Activated gamma-delta T cell treated with anti-CD3 and anti-CD28 coated beads, Interleukin-2, amount 50 U/mL, for 16 hours (primary cell): ENCODE data around the gene NUPR1.
"Not testable (repeated sequence)": the region's sequence is repeated elsewhere in the genome, so short reads cannot be mapped to it uniquely, and the experiment has no call there.

Source experiments
- DNase-seq: peaks from one replicate; pipeline ENCODE4 v3.0.0-alpha.2; 2020; ENCODE audit warnings: low read depth

Gene NUPR1

DNA sequence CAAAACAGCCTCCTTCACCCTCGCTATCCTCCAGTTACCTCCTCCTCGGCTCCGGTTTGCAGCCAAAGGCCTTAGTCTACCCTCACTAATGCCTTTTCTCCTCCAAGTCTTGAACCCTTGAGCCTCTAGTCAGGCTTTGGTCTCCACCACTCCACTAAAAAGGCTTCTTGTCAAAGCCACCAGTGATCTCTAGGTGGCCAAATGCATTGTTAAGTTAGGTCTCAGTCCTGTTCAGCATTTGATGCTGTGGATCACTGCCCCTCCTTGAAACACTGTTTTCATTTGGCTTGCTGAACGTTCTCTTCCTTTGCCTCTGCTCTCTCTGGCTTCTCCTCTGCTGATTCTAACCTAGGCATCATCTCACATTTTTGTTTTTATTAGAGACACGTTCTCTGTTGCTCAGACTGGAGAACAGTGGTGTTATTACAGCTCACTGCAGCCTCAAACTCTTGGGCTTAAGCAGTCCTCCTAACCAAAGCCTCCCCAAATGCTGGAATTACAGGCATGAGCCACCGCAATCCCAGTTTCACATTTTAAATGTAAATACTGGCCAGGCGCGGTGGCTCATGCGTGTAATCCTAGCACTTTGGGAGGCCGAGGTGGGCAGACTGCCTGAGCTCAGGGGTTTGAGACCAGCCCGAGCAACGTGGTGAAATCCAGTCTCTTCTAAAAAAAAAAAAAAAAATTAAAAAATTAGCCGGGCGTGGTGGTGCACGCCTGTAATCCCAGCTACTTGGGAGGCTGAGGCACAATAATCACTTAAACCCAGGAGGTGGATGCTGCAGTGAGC, 16.1 kb upstream of the NUPR1 start:
- no peak for DNase-seq

DNA sequence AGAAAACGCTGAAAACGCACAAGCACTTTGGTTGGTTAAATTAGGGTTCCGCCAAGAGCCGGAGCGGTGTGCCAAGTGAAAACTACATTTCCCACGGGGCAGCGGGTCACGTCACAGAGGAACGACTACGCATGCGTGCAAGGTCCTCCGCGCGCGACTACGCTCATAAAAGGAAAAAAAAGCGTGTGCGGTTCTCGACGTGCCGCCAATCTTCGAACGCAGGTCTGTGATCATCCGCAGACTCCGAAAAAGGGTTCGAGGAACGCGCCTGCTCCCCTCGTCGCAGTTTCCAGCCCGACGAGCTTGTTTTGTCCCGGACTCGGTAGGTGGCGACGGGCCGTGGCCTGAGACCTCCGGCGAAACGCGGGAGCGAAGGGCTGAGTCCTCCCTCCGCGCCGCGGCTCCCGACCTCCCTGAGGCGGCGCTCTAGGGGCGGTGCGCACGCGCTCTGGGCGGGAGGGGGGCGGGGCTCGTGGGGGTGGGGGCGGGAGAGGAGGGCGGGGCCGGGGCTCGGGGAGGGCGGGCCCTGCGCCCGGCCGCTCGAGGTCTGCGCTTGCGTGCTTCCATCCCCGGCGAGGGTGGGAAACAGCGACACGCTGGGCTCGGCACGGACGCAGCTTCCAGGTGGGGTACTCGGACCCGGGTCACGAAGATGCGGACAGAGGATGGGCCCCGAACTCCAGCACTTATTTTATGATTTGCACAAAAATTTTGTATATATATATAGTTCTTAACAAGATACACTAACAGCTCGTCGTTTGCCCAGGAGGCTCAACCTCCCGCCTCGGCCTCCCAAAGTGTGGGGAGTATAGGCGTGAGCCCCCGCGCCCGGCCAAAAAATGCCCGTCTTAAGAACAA, 15.2 kb upstream of the NUPR1 start, which contains the start of gene SGF29:
TSS of gene SGF29 (plus strand) at position 145 of the 858 bp plus-strand sequence. CDS start 27,150 bp downstream, outside the sequence.
- peak; percentile 89 for DNase-seq

DNA sequence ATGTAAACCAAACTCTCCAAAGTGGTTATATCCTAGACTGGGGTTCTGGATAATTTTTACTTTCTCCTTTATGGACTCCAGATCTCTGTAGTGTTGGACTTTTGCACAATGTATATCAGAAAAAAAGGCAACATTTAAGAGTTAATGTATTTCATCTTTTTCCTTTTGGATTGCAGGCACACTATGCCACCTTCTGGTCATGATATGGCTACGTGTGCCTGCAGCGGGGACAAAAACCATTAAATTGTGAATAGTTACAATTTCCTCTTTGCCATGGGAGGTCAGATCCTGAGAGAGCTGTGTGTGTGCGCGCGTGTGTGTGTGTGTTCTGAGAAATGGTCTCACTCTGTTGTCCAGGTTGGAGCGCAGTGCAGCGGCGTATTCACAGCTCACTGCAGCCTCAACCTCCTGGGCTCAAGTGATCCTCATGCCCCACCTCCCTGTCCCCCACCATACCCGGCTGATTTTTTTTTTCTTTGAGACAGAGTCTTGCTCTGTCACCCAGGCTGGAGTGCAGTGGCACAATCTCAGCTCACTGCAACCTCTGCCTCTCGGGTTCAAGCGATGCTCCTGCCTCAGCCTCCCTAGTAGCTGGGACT, 10.6 kb upstream of the NUPR1 start:
- no peak for DNase-seq

- DNase-seq = no peak
Measured at GRCh38 chr16:28548306-28548802, 9.6 kb upstream of the NUPR1 start.

GRCh38 chr16:28546626-28547025, 7.9 kb upstream of the NUPR1 start:
- DNase-seq = no peak

GRCh38 chr16:28545964-28546363, 7.2 kb upstream of the NUPR1 start:
- DNase-seq = not testable (repeated sequence)

DNA sequence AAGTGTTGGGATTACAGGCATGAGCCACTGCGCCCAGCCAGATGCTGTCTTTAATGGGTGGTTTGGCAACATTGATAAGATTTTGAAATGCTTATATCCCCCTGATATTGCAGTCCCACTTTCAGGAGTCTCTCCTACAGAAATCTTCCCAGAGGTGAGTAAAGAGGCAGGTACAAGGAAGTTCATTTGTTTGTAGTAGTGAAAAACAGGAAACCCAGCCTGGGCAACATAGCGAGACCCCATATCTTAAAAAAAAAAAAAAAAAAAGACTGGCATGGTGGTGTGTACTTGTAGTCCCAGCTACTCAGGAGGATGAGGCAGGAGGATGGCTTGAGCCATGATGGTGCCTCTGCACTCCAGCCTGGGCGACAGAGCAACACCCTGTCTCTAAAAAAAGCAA, 6.2 kb upstream of the NUPR1 start:
- no peak for DNase-seq

DNA sequence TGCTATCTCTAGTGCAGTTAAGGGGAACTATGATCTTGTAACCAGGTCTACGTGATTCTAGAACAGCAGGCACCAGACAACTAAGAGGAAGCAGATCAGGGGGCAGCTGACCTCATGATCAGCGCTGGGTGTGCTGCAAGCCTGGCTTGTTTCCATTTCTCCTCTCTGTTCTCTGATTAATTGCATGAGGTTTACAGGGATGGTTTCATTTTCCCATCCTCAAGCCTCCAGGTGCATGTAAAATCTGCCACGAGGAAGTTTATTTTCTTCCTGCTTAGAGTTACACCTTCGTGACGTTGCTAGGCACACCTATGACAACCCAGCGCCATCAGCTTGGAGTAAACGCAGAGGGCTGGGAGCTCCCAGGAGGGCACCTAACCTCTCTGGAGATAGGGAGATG, 4.3 kb upstream of the NUPR1 start:
- DNase-seq = no peak

DNA sequence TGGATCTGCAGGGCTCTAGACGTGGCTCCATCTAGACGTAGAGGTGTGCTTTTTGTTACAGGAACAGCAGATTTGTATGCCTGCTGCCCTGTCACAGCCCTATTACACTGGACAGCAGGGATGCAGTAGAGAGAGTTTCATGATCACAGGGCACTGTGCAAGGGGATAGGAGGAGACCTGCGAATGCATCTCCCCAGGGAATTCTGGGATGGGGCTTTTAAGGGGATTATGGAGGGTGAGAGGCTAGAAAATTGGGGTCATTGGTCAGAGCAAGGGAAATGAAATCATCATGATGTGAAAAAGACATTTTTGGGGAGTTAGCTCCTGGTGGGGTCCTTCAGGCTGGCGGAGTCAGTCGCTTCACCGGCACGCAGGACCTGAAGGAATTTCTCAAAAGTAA, 3.9 kb upstream of the NUPR1 start:
- DNase-seq = no peak

DNA sequence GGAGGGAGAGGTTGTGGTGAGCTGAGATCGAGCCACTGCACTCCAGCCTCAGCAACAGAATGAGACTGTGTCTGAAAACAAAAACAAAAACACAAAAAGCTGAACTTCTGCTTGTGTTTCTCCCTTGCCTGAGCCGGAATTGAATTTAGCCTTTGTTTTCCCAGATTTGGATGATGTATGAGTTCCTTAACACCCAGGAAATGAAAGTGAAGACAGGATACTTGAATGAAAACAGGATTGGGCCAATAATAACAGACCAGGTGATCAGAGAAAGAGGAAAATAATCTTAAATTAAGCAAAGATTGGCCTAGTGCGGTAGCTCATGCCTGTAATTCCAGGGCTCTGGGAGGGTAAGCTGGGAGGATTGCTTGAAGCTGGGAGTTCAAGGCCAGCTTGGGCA, 1.6 kb upstream of the NUPR1 start:
- DNase-seq = no peak

GRCh38 chr16:28537964-28538732, 626 bp downstream of the NUPR1 start:
- DNase-seq = no peak

- DNase-seq = no peak
Measured at GRCh38 chr16:28537076-28537475, 1.7 kb downstream of the NUPR1 start.

- no peak for DNase-seq
Measured at GRCh38 chr16:28534542-28535373, 4.0 kb downstream of the NUPR1 start.

DNA sequence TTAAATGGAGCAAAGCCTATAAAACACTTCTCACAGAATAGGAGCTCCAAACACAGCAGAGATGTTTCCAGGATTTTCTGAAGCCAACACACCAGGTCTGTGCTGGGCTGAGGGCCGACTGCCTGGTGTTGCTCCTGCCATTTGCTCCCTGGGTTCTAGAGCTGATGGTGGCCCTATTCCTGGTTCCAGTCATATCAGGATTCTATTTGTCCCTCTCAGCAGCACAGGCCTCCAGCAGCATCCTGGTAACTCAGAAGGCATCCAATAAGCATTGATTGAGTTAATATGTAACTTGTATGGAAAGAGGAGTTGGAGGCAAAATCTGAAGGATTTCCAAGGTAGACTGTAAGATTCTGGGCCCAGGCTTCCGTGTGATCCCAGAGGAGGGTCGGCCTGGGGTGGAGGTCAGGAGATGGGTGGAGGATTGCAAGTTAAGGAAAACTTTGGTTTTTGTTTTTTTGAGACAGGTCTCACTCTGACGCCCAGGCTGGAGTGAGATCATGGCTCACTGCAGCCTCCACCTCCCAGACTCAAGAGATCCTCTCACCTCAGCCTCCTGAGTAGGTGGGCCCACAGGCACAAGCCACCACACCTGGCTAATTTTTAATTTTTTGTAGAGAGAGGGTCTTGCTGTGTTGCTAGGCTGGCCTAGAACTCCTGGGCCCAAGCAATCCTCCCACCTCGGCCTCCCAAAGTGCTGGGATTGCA, 5.7 kb downstream of the NUPR1 start:
- DNase-seq = no peak

DNA sequence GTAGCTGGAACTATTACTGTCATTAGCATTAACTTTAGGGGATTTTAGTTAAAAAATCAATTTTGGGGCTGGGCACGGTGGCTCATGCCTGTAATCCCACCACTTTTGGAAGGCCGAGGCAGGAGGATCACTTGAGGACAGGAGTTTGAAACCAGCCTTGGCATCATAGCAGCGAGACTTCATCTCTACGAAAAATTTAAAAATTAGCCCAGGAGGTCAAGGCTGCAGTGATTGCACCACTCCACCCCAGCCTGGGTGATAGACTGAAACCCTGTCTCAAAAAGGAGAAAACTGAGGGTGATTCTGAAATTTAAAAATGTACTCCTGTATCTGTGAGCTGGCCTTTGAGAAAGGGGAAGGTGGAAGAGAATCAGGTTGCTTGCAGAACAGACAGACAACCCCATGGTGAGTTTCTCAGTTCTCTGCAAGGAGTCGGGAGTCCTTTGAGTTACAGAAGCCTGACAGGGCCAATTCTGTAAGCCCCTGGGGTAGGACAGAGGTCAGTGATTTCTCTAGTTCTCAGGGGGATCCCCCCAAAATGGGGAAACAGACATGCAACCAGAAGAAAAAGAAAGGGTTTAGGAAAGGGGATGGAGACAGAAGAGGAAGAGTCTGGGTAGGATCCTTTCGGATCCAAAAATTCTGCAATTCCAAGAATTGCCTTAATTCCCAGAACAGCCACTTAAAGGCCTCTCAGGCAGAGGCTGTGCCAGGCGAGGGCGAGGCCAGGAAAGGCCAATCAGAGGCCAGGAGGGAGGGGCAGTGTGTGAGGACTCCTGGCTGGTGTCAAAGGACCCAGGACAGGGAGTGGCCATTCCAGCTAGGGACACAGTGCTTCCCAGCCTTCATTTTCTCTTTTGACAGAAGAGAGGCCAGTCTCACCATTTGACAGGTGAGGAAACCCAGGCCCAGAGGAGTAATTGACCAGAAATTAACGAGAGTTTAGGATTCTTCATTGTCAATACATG, 6.7 kb downstream of the NUPR1 start:
- DNase-seq = no peak

DNA sequence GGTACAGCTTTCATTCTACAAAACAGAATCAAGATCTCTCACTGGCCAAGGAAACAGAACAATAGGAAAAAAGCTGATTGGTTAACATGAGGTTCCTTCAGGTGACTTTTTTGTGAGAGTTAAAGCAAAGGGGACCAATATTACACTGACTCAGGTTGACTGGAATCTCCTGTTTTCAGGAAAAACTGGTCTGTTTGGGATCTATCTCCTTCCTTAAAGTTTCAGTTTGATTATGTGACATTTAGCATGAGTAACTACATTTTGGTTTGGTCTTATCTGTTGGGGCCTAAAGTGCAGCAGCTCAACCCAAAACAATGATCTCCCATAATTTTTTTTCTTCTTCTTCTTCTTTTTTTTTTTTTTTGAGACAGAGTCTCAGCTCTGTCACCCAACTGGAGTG, 9.7 kb downstream of the NUPR1 start:
- DNase-seq = no peak

GRCh38 chr16:28528463-28528867, 10.3 kb downstream of the NUPR1 start:
- DNase-seq = no peak

GRCh38 chr16:28527985-28528384, 10.8 kb downstream of the NUPR1 start:
- DNase-seq = no peak
